ENCODE measurements around the gene VPS8. TPM values are rescaled to one million over a fixed set of nuclear protein-coding genes. Genes with fewer than 3 reads are reported as not detected.

The VPS8 gene
- polyA plus RNA-seq, 1 donor = 59.4 TPM

DNA sequence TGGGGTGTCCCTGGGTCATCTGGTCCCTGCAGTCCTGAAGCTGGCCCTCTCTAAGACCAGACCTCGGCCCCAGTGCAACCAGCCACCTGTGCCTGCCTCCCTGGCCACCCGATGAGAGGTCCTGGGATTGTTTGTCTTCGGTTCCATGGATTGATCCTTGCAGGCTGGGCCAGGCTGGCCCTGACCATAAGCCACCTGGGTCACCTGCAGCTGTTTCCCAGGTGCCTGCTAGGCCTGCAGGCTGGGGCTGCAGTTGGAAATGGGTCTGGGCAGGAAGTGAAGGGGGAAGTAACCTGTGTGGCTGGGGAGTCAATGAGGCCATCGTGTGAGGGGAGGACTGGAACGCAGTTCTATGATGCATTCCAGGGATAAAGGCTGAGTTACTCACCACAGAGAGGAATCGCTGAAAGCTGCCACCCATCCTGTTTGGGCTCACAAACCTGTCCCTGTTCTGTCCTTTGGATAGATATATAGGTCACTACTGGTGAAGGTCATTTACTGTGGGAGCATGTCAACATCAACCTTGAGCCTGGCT, 30.9 kb upstream of the VPS8 start:
- DNase-seq = no peak

DNA sequence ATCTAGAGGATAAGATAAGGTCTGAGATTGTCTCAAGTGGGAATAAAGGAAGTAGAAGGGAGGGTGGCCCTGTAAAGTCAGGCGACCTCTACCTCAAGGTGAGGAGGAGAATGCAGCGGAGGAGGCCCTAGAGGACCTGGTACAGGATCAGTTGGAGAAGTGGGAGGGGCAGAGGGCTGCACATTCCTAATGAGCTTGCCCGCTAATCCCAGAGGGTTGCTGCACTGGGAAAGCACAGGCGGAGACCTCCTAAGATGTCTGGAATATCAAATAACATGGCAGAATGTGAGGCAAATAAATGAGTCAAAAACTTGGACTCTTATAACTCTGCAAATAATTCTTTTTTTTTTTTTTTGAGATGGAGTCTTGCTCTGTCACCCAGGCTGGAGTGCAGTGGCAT, 30.2 kb upstream of the VPS8 start:
- DNase-seq = no peak

DNA sequence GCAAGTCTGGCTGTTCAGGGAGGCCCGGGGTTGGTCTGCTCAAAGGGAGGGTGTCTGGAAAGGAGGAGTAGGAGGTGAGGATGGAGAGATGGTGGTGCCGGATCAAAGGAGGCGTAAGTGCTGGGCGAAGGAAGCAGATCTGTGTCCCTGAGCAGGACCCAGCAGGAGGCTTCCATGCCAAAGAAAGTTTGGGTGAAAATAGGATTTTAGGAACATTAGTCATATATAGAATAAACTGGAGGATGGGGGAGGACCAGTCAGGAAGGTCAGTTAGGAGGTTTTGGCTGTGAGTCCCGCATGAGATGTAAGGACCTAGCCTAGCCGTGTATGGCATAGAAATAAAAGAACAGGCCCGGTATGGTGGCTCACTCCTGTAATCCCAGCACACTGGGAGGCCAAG, 28.6 kb upstream of the VPS8 start:
- no peak for DNase-seq

DNA sequence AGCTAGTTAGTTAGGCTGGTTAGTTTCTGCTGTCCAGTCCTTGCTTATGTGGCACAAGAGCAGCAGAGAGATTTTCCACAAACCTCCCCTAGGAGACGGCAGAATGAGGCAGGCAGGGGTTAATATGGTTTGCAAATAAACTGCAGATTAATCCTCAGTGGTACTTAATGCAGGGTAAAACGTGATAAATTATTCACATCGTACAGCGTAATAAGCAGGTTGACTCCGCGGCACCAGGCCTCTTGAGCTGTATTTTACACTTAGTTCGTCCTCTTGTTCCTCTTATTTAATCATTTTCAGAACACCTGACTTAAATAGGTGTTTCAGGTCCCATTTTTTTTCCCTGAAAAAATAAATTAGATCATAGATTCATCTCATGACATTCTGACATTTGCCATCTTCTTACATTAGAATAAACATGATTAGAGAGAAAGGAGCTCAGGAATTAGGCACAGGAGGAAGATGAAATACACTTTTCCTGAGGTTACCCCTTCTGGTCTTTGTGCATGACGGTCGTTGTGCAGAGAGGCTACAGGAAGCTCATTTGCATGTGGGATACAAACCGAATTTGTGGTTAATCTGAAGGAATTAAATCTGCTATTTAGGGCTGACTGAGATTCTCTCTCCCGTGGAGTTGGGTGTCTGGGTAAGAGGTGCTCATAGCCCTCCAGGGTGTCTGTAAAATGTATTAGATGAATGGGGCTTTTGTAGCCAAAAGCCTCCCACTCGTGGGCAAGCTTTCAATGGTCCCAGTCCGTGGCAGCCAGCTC, 27.1 kb upstream of the VPS8 start:
- DNase-seq = no peak

DNA sequence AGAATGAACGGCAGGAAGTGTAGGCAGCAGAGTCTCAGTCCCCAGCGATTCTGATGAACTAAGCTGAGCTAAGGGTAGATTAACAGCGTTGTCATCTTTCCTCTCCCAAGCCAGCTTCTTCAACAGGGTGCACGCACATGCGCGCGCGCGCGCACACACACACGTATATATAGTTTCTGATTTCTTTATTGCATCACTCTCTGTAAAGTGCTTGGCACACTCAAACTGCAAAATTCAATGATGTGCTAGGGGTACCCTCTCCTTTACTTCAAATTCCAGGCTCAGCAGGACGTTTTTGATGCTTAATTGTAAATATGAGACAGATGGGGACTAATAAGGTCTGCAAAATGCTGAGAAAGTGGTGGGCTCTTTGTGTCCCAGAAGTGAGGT, 26.1 kb upstream of the VPS8 start:
- DNase-seq = no peak

DNA sequence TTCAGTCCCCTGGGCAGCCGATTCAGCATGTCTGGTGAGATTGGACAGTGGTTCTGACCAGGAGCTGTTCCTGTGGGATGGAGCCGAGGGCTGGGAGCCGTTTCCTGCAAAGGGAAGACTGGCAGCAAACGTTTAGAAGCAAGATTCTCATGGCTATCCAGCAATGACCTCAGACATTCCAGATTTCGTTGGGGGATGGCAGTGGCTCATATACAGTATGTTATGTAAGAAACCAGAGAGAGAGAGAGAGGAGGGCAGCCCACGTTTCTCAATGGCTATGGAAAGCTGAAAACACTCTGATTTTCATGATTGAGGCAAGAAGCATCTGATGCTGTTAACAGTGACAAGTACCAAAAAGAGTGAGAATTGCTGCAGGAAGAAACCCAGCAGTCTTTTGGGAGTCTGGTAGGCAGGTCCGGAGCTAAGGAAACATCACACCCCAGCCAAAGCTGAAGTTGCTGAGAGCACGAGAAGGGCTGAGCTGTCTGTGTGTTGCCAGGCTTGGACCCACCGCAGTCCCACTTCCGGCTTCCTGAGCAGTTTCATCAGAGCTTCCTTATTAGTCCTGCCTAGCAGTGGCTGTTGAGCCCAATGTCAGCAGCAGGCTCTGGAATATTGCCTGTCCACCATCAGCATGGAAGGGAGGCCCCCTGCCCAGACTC, 25.6 kb upstream of the VPS8 start:
- no peak for DNase-seq

DNA sequence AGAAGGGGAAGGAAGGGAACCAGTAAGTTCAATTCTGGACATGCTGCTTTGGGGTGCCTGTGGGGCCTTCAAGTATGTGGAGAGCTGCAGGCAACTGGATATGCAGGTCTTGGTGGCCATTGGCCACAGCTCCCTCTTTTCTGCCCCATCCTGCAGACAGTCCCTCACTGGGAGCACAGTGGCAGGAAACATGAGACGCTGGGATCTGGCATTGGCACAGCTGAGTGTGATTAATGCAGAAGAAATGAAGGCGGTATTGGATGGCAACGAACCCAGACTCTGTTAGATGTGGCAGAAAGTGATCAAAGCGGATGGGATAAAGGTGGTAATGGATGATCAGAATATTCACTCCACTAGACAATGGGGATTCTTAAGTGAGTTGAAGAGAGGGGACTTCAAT, 23.2 kb upstream of the VPS8 start:
- DNase-seq = no peak

DNA sequence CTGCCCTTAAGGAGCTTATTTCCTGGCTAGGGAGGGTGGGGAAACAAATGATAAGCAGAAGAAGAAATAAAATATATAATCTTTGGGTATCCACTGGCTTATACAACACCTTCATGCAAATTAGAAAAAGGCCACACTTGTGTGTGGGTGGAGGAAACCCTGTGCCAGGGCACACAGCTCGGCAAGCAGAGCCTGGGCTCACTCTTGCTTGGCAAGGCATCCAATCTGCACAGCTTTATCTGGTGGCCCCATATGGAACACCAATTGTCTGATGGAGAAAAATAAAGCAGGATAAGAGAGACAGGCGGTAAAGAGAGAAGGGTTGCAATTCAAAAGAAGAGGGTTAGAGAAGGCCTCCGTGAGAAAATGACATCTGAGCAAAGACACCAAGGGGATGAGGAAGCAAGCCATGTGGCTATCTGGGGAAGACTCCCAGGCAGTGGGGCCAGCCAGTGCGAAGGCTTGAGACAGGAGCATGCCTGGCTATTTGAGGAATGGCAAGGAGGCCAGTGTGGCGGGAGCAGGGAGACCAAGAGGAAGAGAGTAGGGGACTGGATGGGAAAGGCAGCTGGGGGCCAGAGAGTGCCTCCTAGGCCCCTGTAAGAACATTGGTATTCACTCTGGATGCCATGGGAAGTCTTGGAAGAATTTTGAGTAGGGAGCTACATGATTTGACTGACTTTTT, 22.5 kb upstream of the VPS8 start:
- DNase-seq = no peak

DNA sequence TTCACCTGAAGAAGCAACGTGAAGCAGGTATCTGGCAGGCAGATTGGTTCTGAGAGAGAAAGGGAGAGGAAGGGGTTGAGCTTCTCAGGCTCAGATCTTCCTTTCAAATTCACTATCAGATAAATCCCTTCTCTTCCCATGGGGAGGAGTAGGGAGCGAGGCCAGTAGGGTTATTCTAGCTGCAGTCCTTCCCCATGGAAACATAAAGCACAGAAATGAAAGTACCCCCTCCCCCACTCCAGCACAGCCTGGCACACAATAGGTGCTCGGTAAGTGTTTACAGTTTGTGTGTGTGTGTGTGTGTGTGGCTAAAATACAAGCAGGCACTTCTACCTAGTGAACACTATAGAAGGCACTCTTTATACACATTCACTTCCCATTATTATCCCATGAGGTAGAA, 20.8 kb upstream of the VPS8 start:
- DNase-seq = no peak

DNA sequence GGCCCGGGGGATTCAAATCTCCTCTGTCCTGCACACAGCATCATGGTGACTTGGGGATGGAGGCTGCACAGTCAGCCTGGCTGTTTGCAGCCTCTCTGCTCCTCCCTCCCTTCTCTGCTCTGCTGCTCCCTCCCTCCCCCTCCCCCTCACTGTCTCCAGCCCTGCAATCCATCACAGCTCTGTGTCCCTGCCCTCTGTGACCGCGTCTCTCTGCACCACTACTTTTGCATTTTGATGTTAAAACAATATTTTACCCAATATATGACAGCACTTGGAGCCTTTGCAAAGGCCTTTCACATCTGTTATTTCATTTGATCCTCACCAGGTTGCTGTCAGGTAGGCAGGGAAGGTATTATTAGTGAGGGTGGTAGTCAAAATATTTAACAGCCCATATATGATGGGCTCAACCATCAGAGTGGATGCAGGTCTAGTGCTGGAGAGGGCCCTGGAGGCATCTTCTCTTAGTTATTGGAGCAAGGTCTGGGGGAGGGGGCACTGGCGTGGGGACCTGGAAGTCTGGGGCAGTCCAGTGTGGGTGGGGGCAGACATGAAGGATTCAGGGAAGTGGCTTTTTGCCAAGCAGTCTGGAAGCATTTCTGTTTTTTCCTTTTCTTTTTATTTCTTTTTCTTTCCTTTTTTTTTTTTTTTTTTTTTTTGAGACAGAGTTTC, 16.3 kb upstream of the VPS8 start:
- DNase-seq = no peak

DNA sequence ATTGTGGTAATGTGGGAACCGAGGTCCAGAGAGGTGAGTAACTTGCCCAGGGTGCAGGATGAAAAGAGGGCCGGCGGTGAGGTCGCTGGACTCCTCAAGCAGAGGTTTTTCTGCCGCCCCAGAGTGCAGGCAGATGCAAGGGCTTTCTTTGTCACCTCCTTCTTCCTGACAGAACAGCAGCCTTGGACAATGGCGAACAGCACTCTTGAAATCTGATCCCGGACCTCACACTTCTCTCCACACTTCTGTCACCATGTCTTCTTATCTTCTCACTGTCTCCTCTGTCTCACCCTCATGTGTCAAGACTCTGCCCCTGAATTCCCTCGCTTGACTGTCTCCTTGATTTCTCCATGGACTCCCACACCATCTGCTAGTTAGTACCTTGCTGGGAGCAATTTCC, 15.4 kb upstream of the VPS8 start:
- no peak for DNase-seq

DNA sequence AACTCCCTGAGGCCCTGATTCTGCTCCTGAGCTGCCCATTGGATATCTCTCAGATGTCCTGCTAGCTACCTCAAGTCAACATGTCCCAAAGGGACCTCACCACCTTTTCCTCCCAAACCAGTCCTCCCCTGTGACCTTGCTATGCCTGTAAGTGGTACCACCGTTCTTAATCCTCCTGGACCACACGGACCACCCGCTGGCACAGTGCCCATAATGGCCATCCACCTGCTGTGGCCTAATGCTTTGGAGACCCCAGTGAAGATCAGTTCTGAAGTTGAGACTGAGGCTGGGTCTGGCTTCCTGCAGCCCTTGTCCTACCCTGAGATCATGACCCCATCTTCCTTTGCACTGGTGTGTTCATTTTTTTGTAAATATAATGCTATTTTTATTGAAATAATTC, 15.0 kb upstream of the VPS8 start:
- DNase-seq = no peak

DNA sequence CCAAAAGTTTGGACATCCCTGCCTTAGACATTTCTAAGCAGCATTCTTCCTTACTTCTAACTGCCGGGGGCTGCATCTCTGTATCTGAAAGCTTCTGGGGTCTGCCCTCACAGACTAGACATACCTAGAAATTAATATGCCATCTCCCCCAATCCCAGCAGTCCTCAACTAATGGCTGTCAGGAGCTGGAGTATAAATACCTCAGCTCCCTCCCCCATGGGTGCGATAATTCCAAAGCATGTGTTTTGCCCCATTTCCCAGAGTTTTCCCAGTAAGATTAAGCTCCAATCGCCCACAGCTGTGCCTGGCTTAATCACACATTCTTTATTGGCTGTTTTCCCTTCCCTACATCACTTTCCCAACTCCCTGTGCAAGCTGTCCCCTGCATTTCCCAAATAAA, 13.8 kb upstream of the VPS8 start:
- DNase-seq = no peak

DNA sequence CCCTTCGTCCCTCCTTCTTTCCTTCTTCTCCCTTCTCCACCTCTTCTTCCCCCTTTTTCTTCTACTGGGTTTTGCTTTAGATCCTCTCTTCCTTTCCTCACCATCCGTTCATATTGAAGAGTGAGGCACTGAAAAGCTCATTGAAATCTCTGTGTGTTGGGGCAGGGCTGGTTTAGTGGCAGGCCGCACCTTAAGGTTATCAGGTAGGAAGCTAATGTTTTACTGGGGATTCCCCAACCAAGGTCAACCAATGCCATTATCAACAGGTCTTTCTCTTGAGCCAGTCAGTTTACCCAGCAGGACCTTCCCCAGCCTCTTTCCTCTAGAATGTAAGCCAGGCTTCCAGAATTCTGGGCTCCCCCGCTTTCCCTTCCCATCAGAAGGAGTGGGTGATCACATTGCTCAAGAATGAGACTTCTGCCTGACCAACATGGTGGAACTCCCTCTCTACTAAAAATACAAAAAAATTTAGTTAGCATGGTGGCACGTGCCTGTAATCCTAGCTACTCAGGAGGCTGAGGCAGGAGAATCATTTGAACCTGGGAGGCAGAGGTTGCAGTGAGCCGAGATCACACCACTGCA, 11.5 kb upstream of the VPS8 start:
- no peak for DNase-seq

DNA sequence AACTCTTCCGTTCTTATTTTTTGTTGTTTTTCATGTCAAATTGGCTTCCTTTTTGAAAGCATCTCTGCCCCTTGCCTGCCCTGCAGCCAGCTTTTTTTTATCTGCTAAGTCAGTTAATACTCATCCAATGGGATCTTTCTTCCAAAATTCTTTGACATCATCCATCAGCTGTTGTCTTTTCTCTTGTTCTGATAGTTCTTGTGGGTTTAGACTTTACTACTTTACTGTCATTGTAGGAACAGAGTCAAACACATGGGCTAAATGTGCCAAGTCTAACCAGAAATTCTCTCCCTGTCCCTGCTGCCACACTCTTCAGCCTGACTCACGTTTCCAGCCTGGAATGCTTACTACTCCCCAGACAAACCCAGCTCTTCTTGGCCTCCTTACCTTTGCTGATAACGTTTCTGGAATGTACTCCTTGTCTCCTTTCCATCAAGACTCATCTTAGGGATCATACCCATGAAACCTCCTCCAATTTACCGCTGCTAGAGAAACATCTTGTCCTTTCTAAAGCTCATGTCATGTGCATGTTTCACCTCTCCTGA, 10.7 kb upstream of the VPS8 start:
- DNase-seq = no peak

DNA sequence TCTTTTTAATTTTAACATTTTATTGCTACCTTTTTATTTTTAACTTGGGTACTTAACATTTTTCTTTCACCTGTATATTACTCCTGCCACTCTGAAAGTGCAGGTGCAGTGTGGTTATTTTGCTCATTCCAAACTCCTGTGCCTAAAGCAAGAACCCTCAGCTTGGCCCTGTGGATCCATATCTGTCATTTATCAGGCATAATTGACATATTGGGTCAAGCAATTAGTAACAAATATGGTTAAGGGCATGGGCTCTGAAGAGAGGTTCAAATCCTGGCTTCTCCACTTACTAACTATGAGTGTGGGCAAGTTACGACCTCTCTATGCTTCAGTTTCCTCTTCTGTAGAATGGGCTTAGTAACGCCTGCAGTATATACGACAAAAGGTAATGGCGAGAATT, 9.8 kb upstream of the VPS8 start:
- DNase-seq = no peak

DNA sequence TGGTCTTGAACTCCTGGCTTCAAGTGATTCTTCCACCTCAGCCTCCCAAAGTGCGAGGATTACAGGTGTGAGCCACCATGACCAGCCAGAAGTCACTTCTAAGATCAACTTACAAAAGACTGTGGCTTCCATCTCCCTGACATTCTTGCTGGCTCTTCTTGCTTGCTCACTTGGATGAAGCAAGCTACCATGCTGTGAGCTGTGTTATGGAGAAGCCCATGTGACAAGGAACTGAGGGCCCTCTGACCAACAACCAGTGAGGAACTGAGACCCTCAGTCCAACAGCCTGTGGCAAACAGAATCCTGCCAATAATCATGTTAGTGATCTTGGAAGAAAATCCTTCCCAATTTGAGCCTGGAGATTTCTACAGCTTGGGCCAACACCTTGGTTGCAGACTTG, 7.2 kb upstream of the VPS8 start:
- no peak for DNase-seq

DNA sequence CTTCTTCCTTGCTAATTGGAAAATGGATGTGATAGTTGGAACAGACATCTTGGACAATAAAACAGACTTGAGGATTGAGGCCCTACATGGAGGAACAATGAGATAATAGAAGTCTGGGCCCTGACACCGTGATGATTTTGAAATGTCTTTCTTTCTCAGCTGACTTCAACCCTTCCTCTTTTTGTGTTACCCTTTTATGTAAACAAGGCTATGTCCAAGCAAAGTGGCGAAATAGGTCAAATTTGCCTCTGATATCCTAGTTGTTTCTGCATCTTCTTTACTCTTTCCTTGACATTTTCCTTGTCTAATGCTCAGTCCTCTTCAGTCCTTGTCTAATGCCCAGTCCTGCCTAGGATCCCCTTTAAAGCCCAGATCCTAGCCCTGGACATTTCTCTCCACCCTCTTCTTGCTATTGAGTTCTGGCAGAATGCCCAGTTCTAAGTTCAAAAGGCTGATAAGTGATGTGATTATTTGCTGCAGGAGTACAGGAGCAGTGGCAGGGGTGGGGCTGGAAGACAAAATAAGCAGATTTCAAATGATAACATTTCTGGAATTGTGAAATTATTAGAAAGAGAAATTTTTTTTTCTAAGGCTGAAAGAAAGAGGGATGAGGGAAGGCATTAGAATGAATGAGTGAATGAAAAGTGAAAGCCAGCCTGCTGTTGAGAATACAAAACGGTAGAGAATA, 6.5 kb upstream of the VPS8 start:
- no peak for DNase-seq

DNA sequence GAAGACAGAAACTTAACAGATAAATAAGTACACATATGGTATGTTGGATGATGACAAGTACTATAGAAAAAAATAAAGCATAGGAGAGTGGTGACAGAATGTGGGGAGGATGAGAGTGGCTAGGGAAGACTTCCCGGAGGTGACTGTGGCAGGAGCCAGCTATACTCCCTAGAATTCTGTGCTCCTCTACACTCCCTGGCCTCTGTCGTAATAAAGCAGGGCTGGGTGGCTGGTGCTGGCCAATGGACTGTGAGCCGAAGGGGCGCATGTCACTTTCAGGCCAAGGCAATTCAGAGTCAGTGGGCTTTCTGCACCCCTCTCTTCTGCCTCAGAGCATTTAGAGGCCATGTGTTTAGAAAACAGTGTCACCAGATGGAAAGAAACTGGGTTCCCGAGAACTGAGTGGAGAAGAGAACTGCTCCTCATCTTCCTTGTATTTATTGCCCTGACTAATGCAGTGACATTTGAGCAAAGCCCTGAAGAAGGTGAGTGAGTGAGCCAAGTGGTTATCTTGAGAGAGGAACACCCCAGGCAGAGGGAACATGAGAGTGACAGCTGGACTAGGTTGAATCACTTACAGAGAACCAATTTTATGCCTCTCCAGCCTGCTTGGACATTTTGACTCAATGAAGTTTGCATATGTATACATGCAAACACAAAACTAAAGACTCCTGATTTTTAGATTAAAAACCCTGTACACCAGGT, 5.2 kb upstream of the VPS8 start:
- DNase-seq = no peak

DNA sequence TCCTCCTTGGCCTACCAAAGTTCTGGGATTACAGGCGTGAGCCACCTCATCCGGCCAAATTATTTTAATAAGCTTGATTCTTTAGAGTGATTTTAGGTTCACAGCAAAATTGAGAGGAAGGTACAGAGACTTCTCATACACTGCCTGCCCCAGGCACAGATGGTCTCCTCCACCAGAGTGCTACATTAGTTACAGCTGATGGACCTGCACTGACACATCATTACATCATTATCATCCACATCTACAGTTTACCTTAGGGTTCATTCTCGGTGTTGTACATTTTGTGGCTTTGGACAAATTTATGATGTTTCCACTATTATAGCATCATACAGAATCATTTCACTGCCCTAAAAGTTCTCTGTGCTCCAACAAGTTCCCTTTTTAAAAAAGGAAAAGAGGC, 4.4 kb upstream of the VPS8 start:
- DNase-seq = no peak

DNA sequence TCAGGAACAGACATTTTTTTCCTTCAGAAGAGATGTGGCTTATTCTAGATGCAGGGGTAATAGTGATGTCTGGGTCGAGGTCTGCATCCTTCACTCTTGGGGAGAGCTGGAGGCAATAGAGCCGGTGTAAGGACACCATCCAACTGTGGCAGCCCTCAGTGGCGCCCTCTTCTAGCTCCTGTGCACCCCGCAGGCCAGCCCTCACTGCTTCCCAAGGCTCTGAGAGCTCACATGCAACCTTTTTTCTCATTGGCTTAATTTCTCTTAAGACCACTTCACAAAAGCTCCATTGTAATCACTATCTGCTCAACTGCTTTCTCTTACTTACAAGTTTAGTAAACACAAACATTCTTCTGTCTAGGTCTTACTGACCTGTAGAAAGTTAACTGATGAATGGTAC, 3.9 kb upstream of the VPS8 start:
- no peak for DNase-seq
